Tibial artery (tissue), 4 donors: ENCODE results near the gene CFAP77.

Experiments
- DNase-seq, 2 donors: peaks; one replicate each; pipeline ENCODE4 v3.0.0-alpha.2; 2019
- H3K27ac ChIP-seq, 2 donors: fragments of 200-600 bp; sonication (generic) in 1 of 2; 1 replicate in 1 of 2; 2 replicates in 1 of 2; pipeline ENCODE4 v1.5.1; 2018 to 2019; ENCODE audit warnings: mild to moderate bottlenecking in 1 of 2
- H3K27me3 ChIP-seq, 2 donors: fragments of 200-600 bp; sonication (generic) in 1 of 2; one replicate each; pipeline versions ENCODE4 v1.5.1 to v1.6.0; 2016 to 2019
- H3K36me3 ChIP-seq, 3 donors: fragments of 200-600 bp; sonication (generic) in 2 of 3; one replicate each; pipeline ENCODE4 v1.5.1; 2016 to 2019; ENCODE audit warnings: mild to moderate bottlenecking in 2 of 3
- H3K4me1 ChIP-seq, 4 donors: fragments of 200-600 bp; sonication (generic) in 2 of 4; 1 replicate in 3 of 4; 2 replicates in 1 of 4; pipeline ENCODE4 v1.5.1; 2016 to 2019
- H3K4me3 ChIP-seq, 2 donors: fragments of 200-600 bp; sonication (generic) in 1 of 2; 1 replicate in 1 of 2; 2 replicates in 1 of 2; pipeline ENCODE4 v1.5.1; 2018 to 2019; ENCODE audit warnings: mild to moderate bottlenecking in 2 of 2
- H3K9me3 ChIP-seq, 3 donors: fragments of 200-600 bp; sonication (generic) in 1 of 3; one replicate each; pipeline ENCODE4 v1.5.1; 2016 to 2019
- CTCF ChIP-seq, 2 experiments: fragments of 200-600 bp in 1 of 2; fragments of 450-650 bp in 1 of 2; IDR thresholded peaks; one replicate each; pipeline ENCODE4 v1.5.1; 2017 to 2019; ENCODE audit warnings: antibody characterized with exemption in 2 of 2, mild to moderate bottlenecking in 1 of 2, moderate library complexity in 1 of 2
- intact Hi-C: fragments of 100-400 bp; cut with DNase I; formaldehyde crosslinking; loops from one replicate; pipeline ENCODE4 v1.15.0; 2023; ENCODE audit warnings: low total_unique reads

CFAP77 gene

DNA sequence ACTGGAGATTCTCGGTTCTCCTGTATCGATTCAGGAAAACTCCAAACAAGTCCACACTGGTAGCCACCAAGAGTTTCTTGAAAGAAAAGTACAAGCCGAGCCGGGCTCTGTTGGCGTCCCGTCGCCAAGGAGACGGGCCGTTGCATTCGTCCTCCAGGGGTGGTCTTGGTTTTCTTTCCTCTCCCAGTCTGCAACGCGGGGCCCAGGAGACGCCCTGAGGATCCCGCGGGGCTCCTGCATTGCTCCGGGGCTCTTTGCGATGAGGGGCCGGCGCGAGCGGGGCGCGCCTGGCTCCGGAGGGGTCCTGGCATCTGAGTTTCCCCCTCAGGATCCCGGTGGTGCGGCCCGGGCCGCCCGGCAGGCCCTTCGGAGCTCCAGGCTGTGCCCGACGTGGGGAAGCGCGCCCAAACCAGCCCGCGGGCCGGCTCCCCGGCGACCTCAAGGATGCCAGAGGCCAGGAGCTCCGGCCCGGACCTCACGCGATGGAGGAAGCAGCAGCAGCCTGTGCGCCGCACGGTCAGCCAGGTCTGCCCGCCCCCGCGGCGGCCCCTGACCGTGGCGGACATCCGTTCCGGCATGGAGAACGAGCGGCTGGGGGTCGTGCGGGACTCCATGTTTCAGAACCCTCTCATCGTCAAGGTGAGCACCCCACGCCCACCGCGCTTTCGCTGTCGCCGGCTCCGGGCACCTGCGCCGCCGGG, at the start of gene CFAP77:
CFAP77 (plus strand) TSS at position 384 of the 701 bp plus-strand sequence; CDS start at position 445, 61 bp downstream.
- Histone ChIP-seq H3K4me1 (peaks cover 0 to 38% (median 27%) of the 10 kb centered on the region in 4 donors), H3K9me3 (no peaks in the 10 kb centered on the region), H3K36me3 (no peaks in the 10 kb centered on the region), H3K4me3 (peak within 1 kb of the TSS; percentile 40 to 54), H3K27me3 (peaks cover 5 to 54% of the 10 kb centered on the region in 2 donors), H3K27ac (no peak within 1 kb of the TSS)
- DNase-seq = no peak
- intact Hi-C loops = loop anchor here (5.0 kb wide), 1 partner anchor 392 kb away; no protein-coding TSS in a partner anchor
- no peak for TF ChIP-seq CTCF (IDR thresholded peaks at IDR 0.05)

- H3K9me3 ChIP-seq = no peaks in the 10 kb centered on the region
- DNase-seq = no peak
- no peaks in the 10 kb centered on the region for H3K27me3 ChIP-seq
- H3K4me3 ChIP-seq = no peak overlapping the region
- no peak for TF ChIP-seq CTCF (IDR thresholded peaks at IDR 0.05)
- no peaks in the 10 kb centered on the region for H3K4me1 ChIP-seq
- H3K36me3 ChIP-seq = no peaks in the 10 kb centered on the region
- intact Hi-C loops = no loop called here
- H3K27ac ChIP-seq = no peak overlapping the region
These were observed 45.9 kb upstream of the CFAP77 start for GRCh38 chr9:132364068-132364467.

DNA sequence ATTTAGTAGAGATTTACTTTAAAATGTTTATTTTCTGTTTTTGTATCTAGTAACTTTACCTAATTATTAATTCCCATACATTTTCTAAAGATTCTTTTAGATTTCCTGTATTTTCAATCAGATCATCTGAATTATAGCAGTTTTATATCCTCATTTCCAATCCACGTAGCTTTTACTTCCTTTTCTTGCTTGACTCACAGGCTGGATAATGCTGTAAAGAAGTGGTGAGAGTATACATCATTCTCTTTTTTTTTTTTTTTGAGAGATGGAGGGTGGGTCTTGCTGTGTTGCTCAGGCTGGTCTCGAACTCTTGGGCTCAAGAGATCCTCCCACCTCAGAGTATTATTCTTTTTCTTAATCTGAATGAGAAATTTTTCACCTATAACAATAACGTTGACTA, 44.0 kb upstream of the CFAP77 start:
- DNase-seq = no peak
- Histone ChIP-seq H3K27ac (no peak overlapping the region), H3K27me3 (no peaks in the 10 kb centered on the region), H3K4me3 (no peak overlapping the region), H3K4me1 (no peaks in the 10 kb centered on the region), H3K36me3 (no peaks in the 10 kb centered on the region), H3K9me3 (no peaks in the 10 kb centered on the region)
- intact Hi-C loops = no loop called here
- TF ChIP-seq CTCF (IDR thresholded peaks at IDR 0.05) = no peak

GRCh38 chr9:132366481-132366880, 43.5 kb upstream of the CFAP77 start:
- H3K9me3 ChIP-seq = no peaks in the 10 kb centered on the region

DNA sequence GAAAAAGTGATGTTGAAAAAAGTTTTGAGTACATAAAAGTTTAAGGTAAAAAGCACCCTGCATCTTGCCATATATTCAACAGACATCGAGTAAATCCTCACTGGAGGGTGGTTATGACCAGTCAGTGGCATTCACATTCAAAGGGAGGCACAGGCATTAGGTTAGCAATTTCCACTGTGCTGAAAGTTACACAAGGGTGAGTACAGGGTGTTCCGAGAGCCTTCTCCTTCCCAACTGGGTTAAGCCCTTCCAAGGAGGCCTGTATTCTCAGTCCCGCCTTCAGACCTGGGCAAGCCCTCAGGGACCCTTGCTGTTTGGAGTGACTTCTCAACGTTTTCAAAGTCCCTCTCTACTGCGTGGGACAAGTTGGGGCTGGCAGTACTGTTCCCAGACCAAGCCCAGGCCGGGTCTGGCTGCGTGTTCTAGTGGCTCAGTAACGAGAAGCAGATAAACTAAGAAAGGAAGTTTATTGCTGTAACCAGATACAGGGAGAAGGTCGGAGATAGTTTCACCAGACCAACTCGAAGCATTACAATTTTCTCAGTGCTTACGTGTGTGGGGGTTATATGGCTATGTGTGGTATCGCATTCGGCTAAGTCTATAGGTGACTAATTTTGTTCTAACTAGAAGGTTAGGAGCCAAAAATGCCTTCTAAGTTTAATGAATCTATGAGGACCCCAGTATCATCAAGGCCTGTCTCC, 42.2 kb upstream of the CFAP77 start:
- H3K27ac ChIP-seq = no peak overlapping the region
- TF ChIP-seq CTCF (IDR thresholded peaks at IDR 0.05) = no peak
- H3K9me3 ChIP-seq = no peaks in the 10 kb centered on the region
- H3K4me1 ChIP-seq = no peaks in the 10 kb centered on the region
- H3K4me3 ChIP-seq = no peak overlapping the region
- H3K27me3 ChIP-seq = no peaks in the 10 kb centered on the region
- no peaks in the 10 kb centered on the region for H3K36me3 ChIP-seq
- DNase-seq = no peak
- intact Hi-C loops = no loop called here

More at GRCh38 chr9:132366481-132366880, 43.5 kb upstream of the CFAP77 start:
- no peak overlapping the region for H3K27ac ChIP-seq
- no peak for TF ChIP-seq CTCF (IDR thresholded peaks at IDR 0.05)
- no peak for DNase-seq
- H3K27me3 ChIP-seq = no peaks in the 10 kb centered on the region
- no peaks in the 10 kb centered on the region for H3K4me1 ChIP-seq
- intact Hi-C loops = no loop called here
- H3K36me3 ChIP-seq = no peaks in the 10 kb centered on the region
- no peak overlapping the region for H3K4me3 ChIP-seq
